Activated naive CD4-positive, alpha-beta T cell treated with anti-CD3 and anti-CD28 coated beads for 36 hours (primary cell): ENCODE data around the gene EMC9. TPM values are rescaled to one million over a fixed set of nuclear protein-coding genes. Genes with fewer than 3 reads are reported as not detected.

Experiments
- CTCF ChIA-PET: fragments of 350-600 bp; sonication (Branson Sonifier 250); formaldehyde crosslinking; loops from one replicate; lab custom pipeline; 2021; ENCODE audit warnings: antibody characterized with exemption; lab: Charles Lee
- DNase-seq: peaks from one replicate; pipeline ENCODE4 v3.0.0-alpha.2; 2020
- H3K27ac Mint-ChIP-seq: one replicate; pipeline ENCODE4 v1.8.0; 2021; ENCODE audit warnings: mild to moderate bottlenecking, mixed read lengths
- H3K27me3 Mint-ChIP-seq: one replicate; pipeline ENCODE4 v1.8.0; 2021; ENCODE audit warnings: low read depth, mixed read lengths
- H3K36me3 Mint-ChIP-seq: one replicate; pipeline ENCODE4 v1.8.0; 2021; ENCODE audit warnings: low read depth, mixed read lengths
- H3K4me1 Mint-ChIP-seq: one replicate; pipeline ENCODE4 v1.8.0; 2021; ENCODE audit warnings: low read depth, mixed read lengths
- H3K4me3 Mint-ChIP-seq: one replicate; pipeline ENCODE4 v1.8.0; 2021; ENCODE audit warnings: mild to moderate bottlenecking, moderate library complexity, mixed read lengths
- H3K9me3 Mint-ChIP-seq: one replicate; pipeline ENCODE4 v1.8.0; 2021; ENCODE audit warnings: mixed read lengths
- intact Hi-C: fragments of 100-400 bp; cut with micrococcal nuclease; formaldehyde crosslinking; loops from one replicate; pipeline ENCODE4 v1.15.1; 2023
- total RNA-seq, 2 experiments: library from RNA; stranded (reverse); gene quantifications; one replicate each; pipeline ENCODE4 v1.2.3, GENCODE V29; 2021

The EMC9 gene
- total RNA-seq, 2 experiments from 2014 or later = 38.4 to 38.9 TPM

DNA sequence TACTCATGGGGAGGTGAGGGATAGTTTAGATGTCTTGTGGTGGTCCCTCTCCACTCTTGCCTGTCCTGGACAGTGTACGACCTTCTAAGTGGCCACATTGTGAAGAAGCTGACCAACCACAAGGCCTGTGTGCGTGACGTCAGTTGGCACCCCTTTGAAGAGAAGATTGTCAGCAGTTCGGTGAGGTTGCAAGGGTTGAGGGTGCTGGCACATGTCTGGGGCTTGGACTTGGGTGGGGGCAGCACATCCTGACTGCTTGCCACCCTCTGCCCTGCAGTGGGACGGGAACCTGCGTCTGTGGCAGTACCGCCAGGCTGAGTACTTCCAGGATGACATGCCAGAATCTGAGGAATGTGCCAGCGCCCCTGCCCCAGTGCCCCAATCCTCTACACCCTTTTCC is 18.5 kb downstream of the EMC9 start:
- Mint-ChIP-seq H3K27me3 (no peaks in the 10 kb centered on the region), H3K4me1 (peaks cover 3% of the 10 kb centered on the region), H3K4me3 (no peak overlapping the region), H3K9me3 (no peaks in the 10 kb centered on the region), H3K36me3 (peaks cover 27% of the 10 kb centered on the region), H3K27ac (no peak overlapping the region)
- no peak for DNase-seq
- intact Hi-C loops = no loop called here
- CTCF ChIA-PET = interaction anchor here (0.6 to 1.4 kb wide), 2 partner anchors 13 to 70 kb away, joined by 3 to 5 read pairs; no protein-coding TSS in a partner anchor

- Mint-ChIP-seq H3K27ac (no peak overlapping the region), H3K4me1 (peaks cover 2% of the 10 kb centered on the region), H3K36me3 (peaks cover 30% of the 10 kb centered on the region), H3K4me3 (no peak overlapping the region), H3K27me3 (no peaks in the 10 kb centered on the region), H3K9me3 (no peaks in the 10 kb centered on the region)
- DNase-seq = no peak
- intact Hi-C loops = no loop called here
- CTCF ChIA-PET = interaction anchor here (0.6 to 1.4 kb wide), 2 partner anchors 12 to 70 kb away, joined by 3 to 5 read pairs; no protein-coding TSS in a partner anchor
Observed at GRCh38 chr14:24122416-24122815, 19.0 kb downstream of the EMC9 start.

DNA sequence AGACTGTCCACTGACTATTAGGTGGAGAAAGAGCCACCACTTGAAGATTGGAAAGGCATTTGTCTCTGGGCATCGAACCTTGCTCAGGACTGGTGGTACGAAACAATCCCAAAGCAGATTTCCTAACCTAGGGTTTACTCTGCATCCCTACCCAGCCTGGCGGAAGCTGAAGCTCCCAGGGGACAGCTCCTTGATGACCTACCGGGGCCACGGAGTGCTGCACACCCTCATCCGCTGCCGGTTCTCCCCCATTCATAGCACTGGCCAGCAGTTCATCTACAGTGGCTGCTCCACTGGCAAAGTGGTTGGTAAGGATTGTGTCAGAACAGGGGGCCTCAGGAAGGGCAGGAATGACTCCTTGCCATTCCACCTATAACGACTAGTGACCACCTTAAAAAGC is 20.2 kb downstream of the EMC9 start:
- intact Hi-C loops = no loop called here
- CTCF ChIA-PET = no interaction called here
- Mint-ChIP-seq H3K9me3 (no peaks in the 10 kb centered on the region), H3K36me3 (peaks cover 37% of the 10 kb centered on the region), H3K4me3 (no peak overlapping the region), H3K27me3 (no peaks in the 10 kb centered on the region), H3K27ac (no peak overlapping the region), H3K4me1 (peaks cover 8% of the 10 kb centered on the region)
- DNase-seq = no peak

DNA sequence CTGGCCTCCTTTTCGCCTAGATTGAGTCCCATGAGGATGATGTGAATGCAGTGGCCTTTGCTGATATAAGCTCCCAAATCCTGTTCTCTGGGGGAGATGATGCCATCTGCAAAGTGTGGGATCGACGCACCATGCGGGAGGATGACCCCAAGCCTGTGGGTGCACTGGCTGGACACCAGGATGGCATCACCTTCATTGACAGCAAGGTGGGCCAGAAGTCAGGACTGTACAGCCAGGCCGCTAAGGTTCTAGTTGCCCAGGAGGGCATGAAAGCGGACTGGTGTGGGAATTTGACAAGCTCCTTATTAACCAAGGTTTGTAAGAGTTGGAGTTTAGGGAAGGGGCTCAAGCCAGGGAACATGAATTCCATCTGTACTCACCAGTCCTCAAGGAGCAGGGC is 21.7 kb downstream of the EMC9 start:
- intact Hi-C loops = loop anchor here (10.0 kb wide), 2 partner anchors 815 to 1115 kb away; partner anchors contain the start of genes BCL2L2 and PPP1R3E
- DNase-seq = no peak
- H3K36me3 Mint-ChIP-seq = peaks cover 44% of the 10 kb centered on the region
- peaks cover 18% of the 10 kb centered on the region for H3K4me1 Mint-ChIP-seq
- no peak overlapping the region for H3K27ac Mint-ChIP-seq
- H3K27me3 Mint-ChIP-seq = no peaks in the 10 kb centered on the region
- no peaks in the 10 kb centered on the region for H3K9me3 Mint-ChIP-seq
- CTCF ChIA-PET = interaction anchor here (0.7 to 0.8 kb wide), 2 partner anchors 9 to 29 kb away, joined by 3 to 4 read pairs; no protein-coding TSS in a partner anchor
- no peak overlapping the region for H3K4me3 Mint-ChIP-seq

- Mint-ChIP-seq H3K36me3 (peaks cover 36% of the 10 kb centered on the region), H3K27me3 (no peaks in the 10 kb centered on the region), H3K4me1 (peaks cover 18% of the 10 kb centered on the region), H3K27ac (no peak overlapping the region), H3K9me3 (no peaks in the 10 kb centered on the region), H3K4me3 (no peak overlapping the region)
- intact Hi-C loops = loop anchor here (10.0 kb wide), 2 partner anchors 812 to 1112 kb away; partner anchors contain the start of genes BCL2L2 and PPP1R3E
- no peak for DNase-seq
- CTCF ChIA-PET = interaction anchor here (1.0 to 4.1 kb wide), 5 partner anchors 10 to 190 kb away, joined by 3 to 20 read pairs (median 3); partner anchors contain the start of gene CIDEB
Observed at GRCh38 chr14:24117179-24117578, 24.2 kb downstream of the EMC9 start.

DNA sequence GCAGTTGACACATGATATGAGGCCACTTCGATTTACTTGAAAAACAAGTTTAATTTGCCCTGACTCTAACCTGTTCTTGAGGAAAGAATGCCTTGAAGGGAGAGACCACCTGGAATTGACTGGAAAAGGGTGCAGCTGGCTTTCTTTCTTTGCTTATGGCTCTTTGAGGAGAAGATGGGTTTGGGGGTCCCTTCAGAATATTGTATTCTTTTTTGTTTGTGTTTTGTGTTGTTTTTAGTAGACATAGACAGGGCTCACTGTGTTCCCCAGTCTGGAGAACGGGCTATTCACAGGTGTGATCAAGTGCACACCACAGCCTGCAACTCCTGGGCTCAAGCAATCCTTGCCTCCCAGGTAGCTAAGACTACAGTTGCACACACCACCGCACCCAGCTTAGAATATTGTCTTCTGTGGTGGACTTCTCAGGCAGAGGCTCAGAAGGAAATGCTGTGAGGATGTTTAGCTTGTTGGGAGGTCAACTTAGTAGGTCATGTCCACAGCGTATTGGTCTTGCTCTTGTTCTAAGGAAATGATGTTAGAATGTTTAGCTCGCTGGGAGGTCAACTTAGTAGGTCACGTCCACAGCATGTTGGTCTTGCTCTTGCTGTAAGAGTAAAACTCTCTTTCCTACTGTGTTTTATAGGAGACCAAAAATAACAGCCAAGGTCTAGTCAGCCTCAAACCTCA is 25.1 kb downstream of the EMC9 start:
- CTCF ChIA-PET = interaction anchor here (1.0 to 4.1 kb wide), 4 partner anchors 11 to 58 kb away, joined by 3 to 20 read pairs (median 10); partner anchors contain the start of gene IRF9
- intact Hi-C loops = loop anchor here (10.0 kb wide), 2 partner anchors 811 to 1111 kb away; partner anchors contain the start of genes BCL2L2 and PPP1R3E
- H3K4me3 Mint-ChIP-seq = peak overlapping the region; percentile 99
- H3K9me3 Mint-ChIP-seq = no peaks in the 10 kb centered on the region
- DNase-seq = no peak
- H3K36me3 Mint-ChIP-seq = peaks cover 36% of the 10 kb centered on the region
- H3K27me3 Mint-ChIP-seq = no peaks in the 10 kb centered on the region
- peak overlapping the region; percentile 100 for H3K27ac Mint-ChIP-seq
- peaks cover 18% of the 10 kb centered on the region for H3K4me1 Mint-ChIP-seq

- no peak for DNase-seq
- peak overlapping the region; percentile 99 for H3K4me3 Mint-ChIP-seq
- H3K27me3 Mint-ChIP-seq = no peaks in the 10 kb centered on the region
- H3K36me3 Mint-ChIP-seq = peaks cover 33% of the 10 kb centered on the region
- H3K27ac Mint-ChIP-seq = peak overlapping the region; percentile 100
- CTCF ChIA-PET = interaction anchor here (0.7 to 4.1 kb wide), 8 partner anchors 18 to 58 kb away, joined by 3 to 20 read pairs (median 12); partner anchors contain the start of genes IRF9, PSME1, PSME2 and RNF31
- intact Hi-C loops = loop anchor here (1.0 to 10.0 kb wide), 4 partner anchors 80 to 1111 kb away; partner anchors contain the start of genes AP1G2, BCL2L2, PPP1R3E and TM9SF1
- peaks cover 18% of the 10 kb centered on the region for H3K4me1 Mint-ChIP-seq
- no peaks in the 10 kb centered on the region for H3K9me3 Mint-ChIP-seq
Observed at GRCh38 chr14:24115422-24116127, 25.8 kb downstream of the EMC9 start.

GRCh38 chr14:24114532-24115421 is 26.6 kb downstream of the EMC9 start, which contains the start of the genes DCAF11 and NRL:
Gene DCAF11, plus strand, starts transcription at chr14:24114777. Its CDS starts 818 bp downstream, at chr14:24115595.
Gene NRL, minus strand, starts transcription at chr14:24114949. Its CDS starts 32,101 bp downstream, at chr14:24082848.
- Mint-ChIP-seq H3K4me3 (peak within 1 kb of the TSS; percentile 99), H3K27me3 (no peaks in the 10 kb centered on the region), H3K9me3 (no peaks in the 10 kb centered on the region), H3K36me3 (peaks cover 33% of the 10 kb centered on the region), H3K27ac (peak within 1 kb of the TSS; percentile 100), H3K4me1 (peaks cover 18% of the 10 kb centered on the region)
- intact Hi-C loops = loop anchor here (1.0 to 10.0 kb wide), 20 partner anchors 20 to 1110 kb away; partner anchors contain the start of genes AP1G2, BCL2L2, CHMP4A and DHRS1
- CTCF ChIA-PET = interaction anchor here (0.7 to 4.1 kb wide), 10 partner anchors 9 to 128 kb away, joined by 3 to 20 read pairs (median 8); partner anchors contain the start of genes IRF9, PSME1, PSME2 and RNF31
- peak; percentile 99 for DNase-seq

- intact Hi-C loops = loop anchor here (1.0 to 10.0 kb wide), 18 partner anchors 20 to 1109 kb away; partner anchors contain the start of genes BCL2L2, CHMP4A, DHRS1 and DHRS4L2
- Mint-ChIP-seq H3K27ac (peak overlapping the region; percentile 100), H3K4me3 (peak overlapping the region; percentile 99), H3K36me3 (peaks cover 27% of the 10 kb centered on the region), H3K4me1 (peaks cover 22% of the 10 kb centered on the region), H3K27me3 (no peaks in the 10 kb centered on the region), H3K9me3 (no peaks in the 10 kb centered on the region)
- peak; percentile 91 for DNase-seq
- CTCF ChIA-PET = interaction anchor here (0.7 to 4.1 kb wide), 11 partner anchors 8 to 1037 kb away, joined by 3 to 20 read pairs (median 6); partner anchors contain the start of genes IRF9, PCK2, PSME1 and PSME2
Observed at GRCh38 chr14:24113801-24114531, 27.4 kb downstream of the EMC9 start.

GRCh38 chr14:24113379-24113800 is 28.0 kb downstream of the EMC9 start:
- Mint-ChIP-seq H3K4me1 (peaks cover 25% of the 10 kb centered on the region), H3K36me3 (peaks cover 21% of the 10 kb centered on the region), H3K4me3 (peak overlapping the region; percentile 99), H3K9me3 (no peaks in the 10 kb centered on the region), H3K27ac (peak overlapping the region; percentile 100), H3K27me3 (no peaks in the 10 kb centered on the region)
- CTCF ChIA-PET = interaction anchor here (0.7 to 4.1 kb wide), 8 partner anchors 8 to 1037 kb away, joined by 3 to 20 read pairs (median 6); partner anchors contain the start of genes PCK2, PSME1 and TINF2
- intact Hi-C loops = loop anchor here (10.0 kb wide), 2 partner anchors 809 to 1109 kb away; partner anchors contain the start of genes BCL2L2 and PPP1R3E
- DNase-seq = no peak
